Peyer's patch (tissue), 4 donors: ENCODE results near the gene COBL.

Source experiments
- POLR2A ChIP-seq, 2 donors: fragments of 450-650 bp; IDR thresholded peaks; one replicate each; pipeline ENCODE4 v1.5.1; 2017; ENCODE audit warnings: antibody characterized with exemption in 2 of 2, mild to moderate bottlenecking in 2 of 2, moderate library complexity in 2 of 2
- TF ChIP-seq, protein P1 (sequence below), 6 experiments: fragments of 450-650 bp in 4 of 6; fragments of 200-600 bp in 2 of 6; sonication (generic) in 1 of 6; IDR thresholded peaks; one replicate each; pipeline ENCODE4 v1.5.1; 2017 to 2019; ENCODE audit warnings: antibody characterized with exemption in 6 of 6, mild to moderate bottlenecking in 3 of 6, moderate library complexity in 1 of 6

DNA sequence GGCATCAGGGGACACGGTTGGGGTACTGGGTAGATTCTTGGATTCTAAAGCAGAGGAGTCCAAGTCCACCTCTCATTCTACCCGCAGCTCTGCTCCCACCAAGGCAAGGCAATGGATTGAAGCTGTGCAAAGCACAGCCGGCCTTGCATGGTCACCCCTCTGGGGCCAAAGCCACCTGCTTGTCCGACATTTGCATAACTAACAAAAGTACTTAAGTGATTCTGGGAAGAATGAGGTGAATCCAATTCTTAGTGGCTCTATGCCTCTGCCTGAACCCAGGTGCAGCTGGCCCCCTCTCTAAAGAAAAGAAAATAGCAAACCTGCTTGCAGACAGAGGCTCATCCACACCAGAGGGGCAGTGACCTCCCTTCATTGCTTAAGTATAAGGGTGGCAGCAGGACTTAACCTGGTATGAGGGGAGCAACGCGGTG, 10.7 kb upstream of the COBL start:
- TF ChIP-seq, protein P1, sequence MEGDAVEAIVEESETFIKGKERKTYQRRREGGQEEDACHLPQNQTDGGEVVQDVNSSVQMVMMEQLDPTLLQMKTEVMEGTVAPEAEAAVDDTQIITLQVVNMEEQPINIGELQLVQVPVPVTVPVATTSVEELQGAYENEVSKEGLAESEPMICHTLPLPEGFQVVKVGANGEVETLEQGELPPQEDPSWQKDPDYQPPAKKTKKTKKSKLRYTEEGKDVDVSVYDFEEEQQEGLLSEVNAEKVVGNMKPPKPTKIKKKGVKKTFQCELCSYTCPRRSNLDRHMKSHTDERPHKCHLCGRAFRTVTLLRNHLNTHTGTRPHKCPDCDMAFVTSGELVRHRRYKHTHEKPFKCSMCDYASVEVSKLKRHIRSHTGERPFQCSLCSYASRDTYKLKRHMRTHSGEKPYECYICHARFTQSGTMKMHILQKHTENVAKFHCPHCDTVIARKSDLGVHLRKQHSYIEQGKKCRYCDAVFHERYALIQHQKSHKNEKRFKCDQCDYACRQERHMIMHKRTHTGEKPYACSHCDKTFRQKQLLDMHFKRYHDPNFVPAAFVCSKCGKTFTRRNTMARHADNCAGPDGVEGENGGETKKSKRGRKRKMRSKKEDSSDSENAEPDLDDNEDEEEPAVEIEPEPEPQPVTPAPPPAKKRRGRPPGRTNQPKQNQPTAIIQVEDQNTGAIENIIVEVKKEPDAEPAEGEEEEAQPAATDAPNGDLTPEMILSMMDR (IDR thresholded peaks at IDR 0.05), result no peak
- TF ChIP-seq POLR2A (IDR thresholded peaks at IDR 0.05), result no peak
